IMR-90 (cell line): ENCODE results near the gene CA4. TPM values are rescaled to one million over a fixed set of nuclear protein-coding genes. Genes with fewer than 3 reads are reported as not detected.

Experiments used
- ATAC-seq: fragments of 200-7000 bp; cut with Tn5 transposase; 2 replicates; pipeline ENCODE4 v1.9.1; 2020; ENCODE audit warnings: low read depth, mild to moderate bottlenecking, moderate library complexity
- BruUV-seq: library from RNA; stranded (reverse); fragments of 400-500 nt; replicated peaks from 2 replicates; lab custom pipeline; 2021; lab: Mats Ljungman, UMichigan
- CTCF ChIA-PET: fragments of 300-600 bp; formaldehyde crosslinking; extraction: SDS; loops from one replicate; lab custom pipeline; 2021; ENCODE audit warnings: antibody characterized with exemption; lab: Yijun Ruan, JAX
- POLR2A ChIA-PET: fragments of 300-600 bp; sonication (Branson Sonifier 250); formaldehyde crosslinking; loops from one replicate; lab custom pipeline; 2022; ENCODE audit warnings: antibody characterized with exemption; ENCODE audit not compliant: unreplicated experiment; lab: Charles Lee
- DNase-seq: peaks from one replicate; pipeline ENCODE4 v3.0.0; 2013
- H2AFZ ChIP-seq: replicated peaks from 2 replicates; pipeline ENCODE3; 2013; ENCODE audit warnings: low read length, mild to moderate bottlenecking; ENCODE audit not compliant: poor library complexity
- H2AK5ac ChIP-seq: 2 replicates; pipeline ENCODE4 v1.6.1; 2013; ENCODE audit warnings: low read depth, low read length, inconsistent platforms
- H2AK9ac ChIP-seq: replicated peaks from 2 replicates; pipeline ENCODE3; 2013; ENCODE audit warnings: mild to moderate bottlenecking, low read depth, low read length, moderate library complexity; ENCODE audit not compliant: poor library complexity
- H2BK120ac ChIP-seq: 2 replicates; pipeline ENCODE4 v1.6.1; 2013; ENCODE audit warnings: low read depth, low read length, inconsistent platforms
- H2BK15ac ChIP-seq: 3 replicates; pipeline ENCODE4 v1.6.1; 2013; ENCODE audit warnings: low read depth, low read length, inconsistent platforms
- H2BK20ac ChIP-seq: 2 replicates; pipeline ENCODE4 v1.6.1; 2013; ENCODE audit warnings: low read depth, mild to moderate bottlenecking, inconsistent platforms, low read length, moderate library complexity
- H2BK5ac ChIP-seq: 2 replicates; pipeline ENCODE4 v1.6.1; 2013; ENCODE audit warnings: mild to moderate bottlenecking, low read depth, low read length, inconsistent platforms; ENCODE audit not compliant: poor library complexity, severe bottlenecking
- H3K14ac ChIP-seq: replicated peaks from 2 replicates; pipeline ENCODE4 v1.6.1; 2013; ENCODE audit warnings: low read depth, low read length, inconsistent platforms
- H3K18ac ChIP-seq: 2 replicates; pipeline ENCODE4 v1.6.1; 2013; ENCODE audit warnings: low read depth, low read length, control low read depth
- H3K23ac ChIP-seq: 2 replicates; pipeline ENCODE4 v1.6.1; 2013; ENCODE audit warnings: low read depth, low read length, inconsistent platforms
- H3K27ac ChIP-seq: 2 replicates; pipeline ENCODE4 v1.5.1; 2013; ENCODE audit warnings: mild to moderate bottlenecking, control low read depth, low read length; ENCODE audit not compliant: insufficient read depth
- H3K27me3 ChIP-seq: 2 replicates; pipeline ENCODE4 v1.6.1; 2013; ENCODE audit warnings: low read length; ENCODE audit not compliant: control insufficient read depth, insufficient read depth
- H3K36me3 ChIP-seq: 2 replicates; pipeline ENCODE4 v1.6.1; 2013; ENCODE audit warnings: low read length, mixed read lengths; ENCODE audit not compliant: control insufficient read depth, insufficient read depth
- H3K4ac ChIP-seq: 2 replicates; pipeline ENCODE4 v1.6.1; 2013; ENCODE audit warnings: low read depth, low read length, inconsistent platforms
- H3K4me1 ChIP-seq: 2 replicates; pipeline ENCODE4 v1.6.1; 2013; ENCODE audit warnings: low read length, mixed read lengths; ENCODE audit not compliant: control insufficient read depth, insufficient read depth
- H3K4me2 ChIP-seq: 2 replicates; pipeline ENCODE4 v1.6.1; 2013; ENCODE audit warnings: low read depth, mild to moderate bottlenecking, control low read depth, low read length, moderate library complexity
- H3K4me3 ChIP-seq: 2 replicates; pipeline ENCODE4 v1.5.1; 2013; ENCODE audit warnings: low read depth, mild to moderate bottlenecking, control low read depth, low read length, moderate library complexity; ENCODE audit not compliant: insufficient read depth
- H3K56ac ChIP-seq: 2 replicates; pipeline ENCODE4 v1.6.1; 2013; ENCODE audit warnings: low read length, inconsistent platforms; ENCODE audit not compliant: insufficient read depth; ENCODE audit errors: extremely low read depth
- H3K79me1 ChIP-seq, 2 experiments: 2 replicates each; pipeline ENCODE4 v1.6.1; 2013; ENCODE audit warnings: low read length in 2 of 2, inconsistent platforms in 1 of 2, low read depth in 1 of 2
- H3K9ac ChIP-seq: 2 replicates; pipeline ENCODE4 v1.6.1; 2013; ENCODE audit warnings: low read depth, low read length, control low read depth
- H3K9me1 ChIP-seq: 2 replicates; pipeline ENCODE4 v1.6.1; 2013; ENCODE audit warnings: low read length, inconsistent platforms; ENCODE audit not compliant: insufficient read depth
- H3K9me3 ChIP-seq: 2 replicates; pipeline ENCODE4 v1.6.1; 2013; ENCODE audit warnings: low read length; ENCODE audit not compliant: control insufficient read depth, insufficient read depth
- H4K20me1 ChIP-seq: 2 replicates; pipeline ENCODE4 v1.6.1; 2013; ENCODE audit warnings: low read length, inconsistent platforms; ENCODE audit not compliant: insufficient read depth
- H4K5ac ChIP-seq: 2 replicates; pipeline ENCODE4 v1.6.1; 2013; ENCODE audit warnings: mild to moderate bottlenecking, low read depth, low read length, control low read depth
- H4K8ac ChIP-seq, 2 experiments: 2 replicates each; pipeline ENCODE4 v1.6.1; 2013; ENCODE audit warnings: low read depth in 2 of 2, low read length in 2 of 2, control low read depth in 1 of 2, inconsistent platforms in 1 of 2
- H4K91ac ChIP-seq: 2 replicates; pipeline ENCODE4 v1.6.1; 2013; ENCODE audit warnings: low read depth, low read length, inconsistent platforms; ENCODE audit not compliant: insufficient read depth
- BHLHE40 ChIP-seq: fragments of 150-350 bp; IDR thresholded peaks from 2 replicates; pipeline ENCODE4 v1.6.1; 2016; ENCODE audit warnings: mild to moderate bottlenecking, low read depth, low read length
- CEBPB ChIP-seq: IDR thresholded peaks from 2 replicates; pipeline ENCODE4 v1.6.1; 2012; ENCODE audit warnings: low read depth, low read length, improper control_type of control experiment
- CHD1 ChIP-seq: IDR thresholded peaks from 2 replicates; pipeline ENCODE4 v1.6.1; 2012; ENCODE audit warnings: low read depth, low read length, improper control_type of control experiment
- MAFK ChIP-seq: IDR thresholded peaks from 2 replicates; pipeline ENCODE4 v1.6.1; 2012; ENCODE audit warnings: low read depth, low read length, improper control_type of control experiment
- MAZ ChIP-seq: IDR thresholded peaks from 2 replicates; pipeline ENCODE4 v1.6.1; 2012; ENCODE audit warnings: low read depth, mild to moderate bottlenecking, low read length, improper control_type of control experiment, moderate library complexity, borderline replicate concordance
- MXI1 ChIP-seq: IDR thresholded peaks from 2 replicates; pipeline ENCODE4 v1.6.1; 2012; ENCODE audit warnings: low read depth, mild to moderate bottlenecking, low read length, moderate library complexity, borderline replicate concordance
- NFE2L2 ChIP-seq: fragments of 150-350 bp; IDR thresholded peaks from 2 replicates; pipeline ENCODE4 v1.6.1; 2016; ENCODE audit warnings: low read depth, mild to moderate bottlenecking, low read length
- POLR2A ChIP-seq: IDR thresholded peaks from 2 replicates; pipeline ENCODE4 v1.6.1; 2012; ENCODE audit warnings: mild to moderate bottlenecking, low read depth, low read length
- RAD21 ChIP-seq: IDR thresholded peaks from 2 replicates; pipeline ENCODE4 v1.6.1; 2012; ENCODE audit warnings: low read length, improper control_type of control experiment
- RFX5 ChIP-seq: IDR thresholded peaks from 2 replicates; pipeline ENCODE4 v1.8.0; 2012; ENCODE audit warnings: low read depth, mild to moderate bottlenecking, low read length, moderate library complexity
- SMC3 ChIP-seq: fragments of 150-350 bp; IDR thresholded peaks from 2 replicates; pipeline ENCODE4 v1.6.1; 2016; ENCODE audit warnings: low read depth, mild to moderate bottlenecking, antibody characterized with exemption, low read length, moderate library complexity
- WGBS, 2 experiments: methylation state at CpG; one replicate each; pipeline versions ENCODE4 v1.1.5 to v1.1.7; 2013; ENCODE audit warnings: missing lambda C conversion rate in 2 of 2; ENCODE audit not compliant: insufficient read length in 1 of 2; ENCODE audit errors: extremely low coverage in 2 of 2; 5-methylcytosine and 5-hydroxymethylcytosine counted together
- dilution Hi-C: fragments of 300-500 bp; cut with HindIII; formaldehyde crosslinking; loops from one replicate; pipeline ENCODE4 v1.14.3; 2018; ENCODE audit warnings: low sequenced_read_pairs; ENCODE audit not compliant: unreplicated experiment
- in situ Hi-C: fragments of 300-500 bp; cut with MboI; formaldehyde crosslinking; loops from 3 replicates; pipeline ENCODE4 v1.14.3; 2019; ENCODE audit warnings: low sequenced_read_pairs, inconsistent platforms, mixed read lengths
- intact Hi-C: fragments of 100-400 bp; cut with micrococcal nuclease; formaldehyde crosslinking; loops from 2 replicates; pipeline ENCODE4 v1.10.0; 2022
- polyA plus RNA-seq, 3 experiments: library from polyadenylated mRNA; depleted of rRNA; stranded (reverse); fragments of >200 nt; gene quantifications; 2 replicates each; pipeline ENCODE4 v1.2.3, GENCODE V29; 2012; ENCODE audit warnings: low replicate concordance in 1 of 3
- total RNA-seq: library from RNA; depleted of rRNA; stranded (reverse); fragments of >200 nt; gene quantifications from 2 replicates; pipeline ENCODE4 v1.2.3, GENCODE V29; 2012
- TF ChIP-seq, protein P1 (sequence below): fragments of 150-350 bp; IDR thresholded peaks from 2 replicates; pipeline ENCODE4 v1.6.1; 2017; ENCODE audit warnings: mild to moderate bottlenecking, antibody characterized with exemption, low read length, low read depth
- TF ChIP-seq, protein P2 (sequence below): conservative IDR thresholded peaks from 2 replicates; pipeline ENCODE4 v1.5.1; 2012; ENCODE audit warnings: mild to moderate bottlenecking, low read depth, low read length, improper control_type of control experiment

The CA4 gene
- total and polyA plus RNA-seq, 2 of the 4 experiments (the other 2 are of a cell fraction): not detected

DNA sequence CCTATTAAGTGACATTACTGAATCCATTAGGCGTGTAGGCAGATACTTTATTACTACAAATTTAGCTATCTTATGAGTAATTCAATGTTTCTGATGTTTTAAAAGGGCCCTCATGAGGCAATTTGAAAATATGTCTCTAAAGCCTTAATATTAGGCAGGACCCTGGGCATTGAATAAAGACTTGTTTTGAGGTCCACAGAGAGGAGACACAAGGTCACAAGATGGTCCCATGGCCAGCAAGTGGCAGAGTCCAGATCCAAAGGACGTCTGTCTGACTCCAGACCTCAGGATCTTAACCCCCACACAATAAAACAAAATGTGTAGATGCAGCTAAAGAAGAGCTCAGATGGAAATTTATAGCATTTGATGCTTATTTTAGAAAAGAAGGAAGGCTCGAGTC lies 39.2 kb upstream of the CA4 start:
- Histone ChIP-seq H2AK5ac (no peak overlapping the region), H2AK9ac (no peak overlapping the region), H3K27ac (no peak overlapping the region), H4K5ac (no peak overlapping the region), H3K23ac (no peak overlapping the region), H2BK20ac (no peak overlapping the region), H3K4me3 (no peak overlapping the region), H3K18ac (no peak overlapping the region), H2BK120ac (no peak overlapping the region), H3K4me2 (no peak overlapping the region), H3K27me3 (no peaks in the 10 kb centered on the region), H3K4ac (no peak overlapping the region), H3K79me1 (peaks cover 0 to 21% of the 10 kb centered on the region in 2 experiments; a peak in 2 of 4 replicates), H3K36me3 (no peaks in the 10 kb centered on the region), H2AFZ (no peak overlapping the region), H2BK15ac (no peak overlapping the region), H2BK5ac (no peak overlapping the region), H4K91ac (no peak overlapping the region), H3K9me1 (peaks cover 13% of the 10 kb centered on the region; the same call in 1 of the 2 replicates), H4K8ac (no peak overlapping the region), H4K20me1 (no peaks in the 10 kb centered on the region), H3K9ac (no peak overlapping the region), H3K4me1 (peaks cover 6% of the 10 kb centered on the region), H3K14ac (no peak overlapping the region), H3K56ac (no peak overlapping the region), H3K9me3 (no peaks in the 10 kb centered on the region)
- ATAC-seq: no peak
- dilution Hi-C loops: no loop called here
- no TSS peak for BruUV-seq
- in situ Hi-C loops: no loop called here
- no CpG with 5 or more reads among the region's 3 CpGs for WGBS, 2 experiments
- DNase-seq: no peak
- ChIA-PET POLR2A (no interaction called here), CTCF (no interaction called here)
- TF ChIP-seq, protein P1, sequence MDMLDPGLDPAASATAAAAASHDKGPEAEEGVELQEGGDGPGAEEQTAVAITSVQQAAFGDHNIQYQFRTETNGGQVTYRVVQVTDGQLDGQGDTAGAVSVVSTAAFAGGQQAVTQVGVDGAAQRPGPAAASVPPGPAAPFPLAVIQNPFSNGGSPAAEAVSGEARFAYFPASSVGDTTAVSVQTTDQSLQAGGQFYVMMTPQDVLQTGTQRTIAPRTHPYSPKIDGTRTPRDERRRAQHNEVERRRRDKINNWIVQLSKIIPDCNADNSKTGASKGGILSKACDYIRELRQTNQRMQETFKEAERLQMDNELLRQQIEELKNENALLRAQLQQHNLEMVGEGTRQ: no peak
- TF ChIP-seq CHD1 (no peak), BHLHE40 (no peak), MAZ (no peak), MAFK (no peak), POLR2A (no peak), CEBPB (no peak), RFX5 (no peak), MXI1 (no peak), NFE2L2 (no peak), RAD21 (no peak), SMC3 (no peak)
- TF ChIP-seq, protein P2, sequence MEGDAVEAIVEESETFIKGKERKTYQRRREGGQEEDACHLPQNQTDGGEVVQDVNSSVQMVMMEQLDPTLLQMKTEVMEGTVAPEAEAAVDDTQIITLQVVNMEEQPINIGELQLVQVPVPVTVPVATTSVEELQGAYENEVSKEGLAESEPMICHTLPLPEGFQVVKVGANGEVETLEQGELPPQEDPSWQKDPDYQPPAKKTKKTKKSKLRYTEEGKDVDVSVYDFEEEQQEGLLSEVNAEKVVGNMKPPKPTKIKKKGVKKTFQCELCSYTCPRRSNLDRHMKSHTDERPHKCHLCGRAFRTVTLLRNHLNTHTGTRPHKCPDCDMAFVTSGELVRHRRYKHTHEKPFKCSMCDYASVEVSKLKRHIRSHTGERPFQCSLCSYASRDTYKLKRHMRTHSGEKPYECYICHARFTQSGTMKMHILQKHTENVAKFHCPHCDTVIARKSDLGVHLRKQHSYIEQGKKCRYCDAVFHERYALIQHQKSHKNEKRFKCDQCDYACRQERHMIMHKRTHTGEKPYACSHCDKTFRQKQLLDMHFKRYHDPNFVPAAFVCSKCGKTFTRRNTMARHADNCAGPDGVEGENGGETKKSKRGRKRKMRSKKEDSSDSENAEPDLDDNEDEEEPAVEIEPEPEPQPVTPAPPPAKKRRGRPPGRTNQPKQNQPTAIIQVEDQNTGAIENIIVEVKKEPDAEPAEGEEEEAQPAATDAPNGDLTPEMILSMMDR: no peak
- intact Hi-C loops: no loop called here
